ENCODE data around the gene PRTG. TPM values are rescaled to one million over a fixed set of nuclear protein-coding genes. Genes with fewer than 3 reads are reported as not detected.
A peak's percentile ranks its signal among the peaks of the same experiment; 100 is the strongest.
"Not testable (repeated sequence)": the region's sequence is repeated elsewhere in the genome, so short reads cannot be mapped to it uniquely, and the experiment has no call there.

Gene PRTG, protein sequence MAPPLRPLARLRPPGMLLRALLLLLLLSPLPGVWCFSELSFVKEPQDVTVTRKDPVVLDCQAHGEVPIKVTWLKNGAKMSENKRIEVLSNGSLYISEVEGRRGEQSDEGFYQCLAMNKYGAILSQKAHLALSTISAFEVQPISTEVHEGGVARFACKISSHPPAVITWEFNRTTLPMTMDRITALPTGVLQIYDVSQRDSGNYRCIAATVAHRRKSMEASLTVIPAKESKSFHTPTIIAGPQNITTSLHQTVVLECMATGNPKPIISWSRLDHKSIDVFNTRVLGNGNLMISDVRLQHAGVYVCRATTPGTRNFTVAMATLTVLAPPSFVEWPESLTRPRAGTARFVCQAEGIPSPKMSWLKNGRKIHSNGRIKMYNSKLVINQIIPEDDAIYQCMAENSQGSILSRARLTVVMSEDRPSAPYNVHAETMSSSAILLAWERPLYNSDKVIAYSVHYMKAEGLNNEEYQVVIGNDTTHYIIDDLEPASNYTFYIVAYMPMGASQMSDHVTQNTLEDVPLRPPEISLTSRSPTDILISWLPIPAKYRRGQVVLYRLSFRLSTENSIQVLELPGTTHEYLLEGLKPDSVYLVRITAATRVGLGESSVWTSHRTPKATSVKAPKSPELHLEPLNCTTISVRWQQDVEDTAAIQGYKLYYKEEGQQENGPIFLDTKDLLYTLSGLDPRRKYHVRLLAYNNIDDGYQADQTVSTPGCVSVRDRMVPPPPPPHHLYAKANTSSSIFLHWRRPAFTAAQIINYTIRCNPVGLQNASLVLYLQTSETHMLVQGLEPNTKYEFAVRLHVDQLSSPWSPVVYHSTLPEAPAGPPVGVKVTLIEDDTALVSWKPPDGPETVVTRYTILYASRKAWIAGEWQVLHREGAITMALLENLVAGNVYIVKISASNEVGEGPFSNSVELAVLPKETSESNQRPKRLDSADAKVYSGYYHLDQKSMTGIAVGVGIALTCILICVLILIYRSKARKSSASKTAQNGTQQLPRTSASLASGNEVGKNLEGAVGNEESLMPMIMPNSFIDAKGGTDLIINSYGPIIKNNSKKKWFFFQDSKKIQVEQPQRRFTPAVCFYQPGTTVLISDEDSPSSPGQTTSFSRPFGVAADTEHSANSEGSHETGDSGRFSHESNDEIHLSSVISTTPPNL
- polyA plus RNA-seq (ENCODE audit: insufficient read length): 15.8 TPM
- long read RNA-seq, donor 1: 0 reads
- long read RNA-seq, donor 2, full-length matches to known transcripts: 1 of 19 reads
- long read RNA-seq, donor 2, partial matches to known transcripts: 18 of 19 reads
- long read RNA-seq, donor 2, other reads (novel, unspliced or antisense): 0 of 19 reads
- long read RNA-seq, donor 3, full-length matches to known transcripts: 1 of 1 reads
- long read RNA-seq, donor 3, partial matches to known transcripts: 0 of 1 reads
- long read RNA-seq, donor 3, other reads (novel, unspliced or antisense): 0 of 1 reads
- long read RNA-seq, donor 4: 0 reads
- long read RNA-seq, donor 5: 0 reads
- long read RNA-seq, donor 6, full-length matches to known transcripts: 1 of 1 reads
- long read RNA-seq, donor 6, partial matches to known transcripts: 0 of 1 reads
- long read RNA-seq, donor 6, other reads (novel, unspliced or antisense): 0 of 1 reads
- long read RNA-seq, donor 7, partial matches to known transcripts: 0 of 1 reads
- long read RNA-seq, donor 7, other reads (novel, unspliced or antisense): 0 of 1 reads
- long read RNA-seq, donor 8: 0 reads

DNA sequence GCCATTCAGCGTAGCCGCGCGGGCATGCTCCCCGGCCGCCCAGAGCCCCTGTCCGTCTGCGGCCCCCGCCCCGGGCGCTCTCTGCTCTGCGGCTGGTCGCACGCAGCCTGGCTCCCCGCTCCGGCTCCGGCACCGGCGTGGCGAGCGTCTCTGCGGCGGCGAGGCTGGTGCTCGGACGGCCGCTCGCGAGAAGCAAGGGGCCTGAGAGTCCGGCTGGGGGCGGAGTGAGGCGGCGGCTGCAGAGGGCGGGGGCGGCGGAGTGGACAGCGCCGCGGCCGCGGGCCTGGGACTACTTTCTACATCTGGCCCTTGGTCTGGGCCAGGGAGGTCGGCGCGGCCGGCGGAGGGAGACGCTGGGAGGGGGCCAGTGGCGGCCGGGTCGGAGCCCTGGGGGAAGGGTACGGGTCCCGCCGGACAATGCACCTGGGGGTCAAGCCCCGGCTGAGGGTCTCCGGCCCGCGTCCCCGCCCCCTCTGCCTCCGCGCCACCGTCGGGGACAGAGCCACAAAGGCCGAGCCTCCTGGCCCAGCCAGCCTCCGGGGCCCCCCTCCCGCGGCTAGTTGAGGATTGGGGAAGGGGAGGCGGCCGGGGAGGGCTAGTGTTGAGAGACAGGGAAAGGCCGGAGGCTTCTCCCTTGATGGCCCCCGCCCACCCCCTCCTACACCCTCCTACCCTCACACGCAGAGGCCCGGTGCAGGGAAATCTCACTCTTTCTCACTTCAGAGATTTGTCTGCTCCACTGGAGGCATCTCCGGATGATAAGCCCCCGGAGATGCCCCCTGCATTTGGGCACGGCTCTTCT, at the start of gene PRTG:
TSS of gene PRTG (minus strand) at position 226 of the 802 bp plus-strand sequence. CDS start at position 5, 221 bp downstream.
- DNase-seq: peak; percentile 80

GRCh38 chr15:55791551-55792400, 48.8 kb upstream of the PRTG start:
- no peak for DNase-seq

- DNase-seq: no peak
These were observed 46.2 kb upstream of the PRTG start for GRCh38 chr15:55789066-55789660.

- DNase-seq: no peak
These were observed 43.4 kb upstream of the PRTG start for GRCh38 chr15:55786341-55786740.

DNA sequence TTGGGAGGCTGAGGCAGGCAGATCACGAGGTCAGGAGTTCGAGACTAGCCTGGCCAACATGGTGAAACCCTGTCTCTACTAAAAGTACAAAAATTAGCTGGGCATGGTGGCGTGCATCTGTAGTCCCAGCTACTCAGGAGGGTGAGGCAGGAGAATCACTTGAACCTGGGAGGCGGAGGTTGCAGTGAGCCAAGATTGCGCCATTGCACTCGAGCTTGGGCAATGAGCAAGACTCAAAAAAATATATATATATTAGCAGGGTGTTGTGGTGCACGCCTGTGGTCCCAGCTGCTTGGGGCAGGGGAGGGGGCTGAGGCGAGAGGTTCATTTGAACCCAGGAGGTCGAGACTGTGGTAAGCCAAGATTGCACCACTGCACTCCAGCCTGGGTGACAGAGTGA, 42.6 kb upstream of the PRTG start:
- not testable (repeated sequence) for DNase-seq

DNA sequence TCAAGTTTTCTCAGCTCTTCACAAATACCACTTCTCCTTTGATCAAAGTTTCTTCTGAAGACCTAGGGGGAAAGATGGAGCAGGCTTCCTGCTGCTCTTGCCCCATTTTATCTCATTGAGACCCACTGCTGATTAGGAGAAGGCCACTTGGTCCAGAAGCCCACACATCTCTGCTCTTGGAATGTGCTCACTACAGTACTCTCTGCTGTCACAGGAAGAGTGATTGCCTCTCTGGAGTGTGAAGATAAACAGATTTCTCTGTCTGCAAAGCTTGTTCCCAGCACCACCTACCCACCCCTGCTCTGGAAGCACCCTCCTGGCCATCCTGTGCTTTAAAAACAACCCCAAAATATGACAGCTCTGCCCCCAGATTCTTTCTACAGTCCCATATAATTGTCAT, 41.3 kb upstream of the PRTG start:
- DNase-seq: no peak

DNA sequence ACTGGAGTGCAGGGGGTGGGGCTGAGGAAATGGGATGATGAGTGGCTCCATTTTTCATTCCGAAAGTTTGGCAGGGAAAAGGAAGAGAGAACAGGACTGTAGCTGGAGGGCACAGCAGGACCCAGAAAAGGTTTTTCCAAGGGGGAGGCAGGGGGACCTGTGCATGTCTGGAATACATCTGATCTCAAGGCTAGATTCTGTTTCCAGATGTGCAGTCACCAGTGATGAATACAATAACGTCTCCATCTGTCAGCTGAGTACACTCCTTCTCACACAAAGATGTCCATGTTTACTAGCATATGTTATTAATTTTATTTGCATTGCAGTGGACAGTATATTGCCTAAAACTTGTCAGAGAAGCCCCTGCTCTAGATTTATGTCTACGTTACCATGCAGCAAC, 39.9 kb upstream of the PRTG start:
- no peak for DNase-seq

- DNase-seq: no peak
These were observed 37.3 kb upstream of the PRTG start for GRCh38 chr15:55780292-55780691.

GRCh38 chr15:55778932-55779331, 36.0 kb upstream of the PRTG start:
- no peak for DNase-seq

- no peak for DNase-seq
These were observed 32.4 kb upstream of the PRTG start for GRCh38 chr15:55775316-55775715.

DNA sequence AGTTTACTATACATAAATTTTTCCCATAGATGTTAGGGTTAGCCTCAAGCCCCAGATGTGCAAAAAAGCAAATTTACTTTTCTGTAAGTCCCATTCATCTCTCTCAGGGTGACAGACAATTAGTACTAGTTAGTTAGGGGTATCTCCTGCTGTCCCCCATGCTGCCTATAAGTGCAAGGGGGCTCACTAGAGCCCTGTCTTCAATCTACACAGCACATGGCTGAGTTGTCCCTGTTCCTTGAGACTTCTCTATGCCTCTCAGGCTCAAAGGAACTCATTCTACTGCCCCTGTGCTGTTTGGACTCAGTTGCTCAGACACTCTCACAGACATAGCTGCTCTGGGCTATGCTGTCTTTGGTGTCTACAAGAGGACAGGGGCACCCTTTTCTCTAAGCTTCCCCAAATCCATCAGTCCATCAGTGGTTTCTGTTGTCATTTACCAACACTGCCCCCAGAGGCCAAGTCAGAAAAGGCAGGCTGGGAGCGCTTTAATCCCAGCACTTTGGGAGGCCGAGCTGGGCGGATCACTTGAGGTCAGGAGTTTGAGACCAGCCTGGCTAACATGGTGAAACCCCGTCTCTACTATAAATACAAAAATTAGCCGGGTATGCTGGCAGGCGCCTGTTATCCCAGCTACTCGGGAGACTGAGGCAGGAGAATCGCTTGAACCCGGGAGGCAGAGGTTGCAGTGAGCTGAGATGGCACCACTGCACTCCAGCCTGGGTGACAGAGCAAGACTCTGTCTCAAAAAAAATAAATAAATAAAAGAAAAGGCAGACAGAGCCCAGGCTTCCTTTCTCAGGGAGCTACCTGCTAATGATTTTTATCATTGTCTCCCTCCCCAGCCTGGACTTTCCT, 31.4 kb upstream of the PRTG start:
- no peak for DNase-seq

DNA sequence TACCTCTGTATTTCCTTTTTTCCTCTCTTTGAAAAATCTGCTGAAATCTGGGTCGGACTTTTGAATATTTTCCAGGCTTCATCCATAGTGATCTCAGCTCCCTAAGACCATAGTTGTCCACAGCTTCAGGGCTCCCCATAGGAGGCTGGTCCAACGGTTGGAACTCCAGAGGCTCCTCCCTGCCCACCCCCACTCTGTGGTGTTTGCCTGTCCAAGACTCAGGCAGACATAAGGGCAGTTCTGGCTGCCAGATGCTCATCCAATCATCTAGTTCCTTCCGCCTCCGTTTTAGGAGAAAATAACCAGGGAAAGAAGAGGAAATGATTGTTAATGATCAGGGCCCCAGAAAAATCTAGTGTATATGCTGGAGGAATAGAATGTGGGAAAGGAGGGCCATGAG, 27.9 kb upstream of the PRTG start:
- DNase-seq: no peak

- DNase-seq: no peak
These were observed 27.3 kb upstream of the PRTG start for GRCh38 chr15:55770261-55770660.

- DNase-seq: no peak
These were observed 25.8 kb upstream of the PRTG start for GRCh38 chr15:55768670-55769185.

DNA sequence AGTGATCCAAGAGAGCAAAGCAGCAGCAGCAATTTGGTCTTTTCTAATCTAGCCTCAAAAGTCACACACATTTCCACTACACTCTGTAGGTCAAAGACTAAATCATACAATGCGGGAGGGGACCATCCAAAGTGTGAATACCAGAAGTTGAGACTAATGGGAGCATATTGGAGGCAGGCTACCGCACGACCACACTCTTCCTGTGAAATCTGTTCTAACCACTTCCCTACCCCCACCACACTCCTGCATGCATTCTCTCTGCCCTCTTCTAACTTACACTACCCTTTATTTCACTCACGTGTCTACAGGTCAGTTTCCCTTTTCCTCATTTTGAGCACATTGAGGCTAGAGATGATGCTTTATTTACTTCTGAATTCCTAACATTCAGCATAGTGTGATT, 23.7 kb upstream of the PRTG start:
- no peak for DNase-seq

DNA sequence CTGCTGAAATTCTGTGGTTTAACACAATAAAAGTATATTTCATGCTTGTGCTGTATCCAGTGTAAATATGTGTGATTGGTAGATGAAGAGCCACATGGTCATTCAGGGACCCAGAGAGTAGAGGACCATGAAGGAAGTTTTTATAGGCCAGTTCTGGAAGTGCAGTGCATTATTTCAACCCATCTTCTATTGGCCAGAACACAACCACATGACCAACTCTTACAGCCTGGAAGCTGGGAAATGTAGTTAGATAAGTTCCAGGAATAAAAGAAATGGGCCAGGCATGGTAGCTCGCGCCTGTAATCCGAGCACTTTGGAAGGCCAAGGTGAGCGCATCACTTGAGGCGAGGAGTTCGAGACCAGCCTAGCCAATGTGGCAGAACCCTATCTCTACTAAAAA, 21.4 kb upstream of the PRTG start:
- DNase-seq: no peak

- DNase-seq: no peak
These were observed 15.6 kb upstream of the PRTG start for GRCh38 chr15:55758580-55758986.

GRCh38 chr15:55753433-55753832, 10.5 kb upstream of the PRTG start:
- not testable (repeated sequence) for DNase-seq
